H1 (cell line): ENCODE results near the gene TAF4. TPM values are rescaled to one million over a fixed set of nuclear protein-coding genes. Genes with fewer than 3 reads are reported as not detected.

Experiments used
- CTCF ChIA-PET: fragments of 300-600 bp; sonication (Branson Sonifier 250); formaldehyde crosslinking; loops from one replicate; lab custom pipeline; 2021; ENCODE audit not compliant: partially characterized antibody; lab: Charles Lee
- POLR2A ChIA-PET: fragments of 300-600 bp; sonication (Branson Sonifier 250); formaldehyde crosslinking; loops from one replicate; lab custom pipeline; 2021; ENCODE audit warnings: inconsistent platforms; ENCODE audit not compliant: partially characterized antibody; lab: Charles Lee
- DNase-seq, 2 experiments: peaks; one replicate each; pipeline versions ENCODE4 v3.0.0 to v3.0.0-alpha.2; 2010 to 2022; ENCODE audit warnings: low spot score in 2 of 2, low read depth in 1 of 2, mixed read lengths in 1 of 2
- FAIRE-seq: peaks from 2 replicates; lab custom pipeline; 2011; peaks lifted over from hg19 to GRCh38; lab: Jason Lieb, UNC
- H2AFZ ChIP-seq: 2 replicates; pipeline ENCODE4 v1.8.1; 2012; ENCODE audit warnings: low read length, inconsistent platforms
- H2AK5ac ChIP-seq: 2 replicates; pipeline ENCODE4 v1.6.1; 2013; ENCODE audit warnings: low read depth, low read length
- H2BK120ac ChIP-seq: replicated peaks from 2 replicates; pipeline ENCODE3; 2013; ENCODE audit warnings: low read depth, low read length, inconsistent platforms
- H2BK12ac ChIP-seq: 2 replicates; pipeline ENCODE4 v1.6.1; 2013; ENCODE audit warnings: low read depth, low read length
- H2BK15ac ChIP-seq: 2 replicates; pipeline ENCODE4 v1.6.1; 2013; ENCODE audit warnings: low read length
- H2BK20ac ChIP-seq: 2 replicates; pipeline ENCODE4 v1.6.1; 2013; ENCODE audit warnings: low read length
- H2BK5ac ChIP-seq: 2 replicates; pipeline ENCODE4 v1.6.1; 2013; ENCODE audit warnings: low read depth, low read length
- H3K14ac ChIP-seq: 2 replicates; pipeline ENCODE4 v1.6.1; 2013; ENCODE audit warnings: inconsistent platforms; ENCODE audit not compliant: insufficient read length
- H3K18ac ChIP-seq: 2 replicates; pipeline ENCODE4 v1.6.1; 2013; ENCODE audit warnings: low read length; ENCODE audit errors: extremely low read depth
- H3K23ac ChIP-seq: 2 replicates; pipeline ENCODE4 v1.6.1; 2013; ENCODE audit warnings: inconsistent platforms; ENCODE audit not compliant: insufficient read length
- H3K23me2 ChIP-seq: 2 replicates; pipeline ENCODE4 v1.6.1; 2013; ENCODE audit warnings: low read depth, low read length
- H3K27ac ChIP-seq: 2 replicates; pipeline ENCODE4 v1.6.1; 2011; ENCODE audit warnings: low read depth, low read length, inconsistent platforms
- H3K27me3 ChIP-seq, 4 experiments: replicated peaks in 1 of 4; 1 replicate in 1 of 4; 2 replicates in 3 of 4; pipeline versions ENCODE4 v1.6.1 to v1.8.1; 2011 to 2013; ENCODE audit warnings: low read length in 3 of 4, mild to moderate bottlenecking in 3 of 4, inconsistent platforms in 2 of 4, mixed read lengths in 2 of 4, moderate library complexity in 1 of 4; ENCODE audit not compliant: control insufficient read depth in 3 of 4, insufficient read depth in 3 of 4; ENCODE audit errors: extremely low read depth in 1 of 4
- H3K36me3 ChIP-seq, 4 experiments: 2 replicates each; pipeline versions ENCODE4 v1.6.1 to v1.8.1; 2011 to 2013; ENCODE audit warnings: mild to moderate bottlenecking in 4 of 4, low read length in 3 of 4, moderate library complexity in 2 of 4, control low read depth in 1 of 4, inconsistent platforms in 1 of 4; ENCODE audit not compliant: insufficient read depth in 4 of 4, control insufficient read depth in 2 of 4
- H3K4ac ChIP-seq: replicated peaks from 2 replicates; pipeline ENCODE3; 2013; ENCODE audit warnings: low read length, low read depth, mixed read lengths, inconsistent platforms; ENCODE audit not compliant: insufficient read length
- H3K4me1 ChIP-seq, 4 experiments: replicated peaks in 1 of 4; 1 replicate in 1 of 4; 2 replicates in 3 of 4; pipeline versions ENCODE4 v1.6.1 to v1.8.1; 2011 to 2013; ENCODE audit warnings: low read length in 3 of 4, inconsistent platforms in 2 of 4, mixed read lengths in 1 of 4; ENCODE audit not compliant: insufficient read depth in 4 of 4, control insufficient read depth in 3 of 4
- H3K4me2 ChIP-seq, 2 experiments: 2 replicates each; pipeline versions ENCODE4 v1.6.1 to v1.8.1; 2011 to 2013; ENCODE audit warnings: low read depth in 2 of 2, low read length in 2 of 2, control low read depth in 1 of 2, inconsistent platforms in 1 of 2, mild to moderate bottlenecking in 1 of 2; ENCODE audit not compliant: insufficient read depth in 1 of 2
- H3K4me3 ChIP-seq, 4 experiments: fragments of 200-600, 300-600 bp in 1 of 4; sonication (generic), shearing (Covaris generic), sonication (Bioruptor Twin) in 1 of 4; 2 replicates each; pipeline versions ENCODE4 v1.5.1 to v1.8.1; 2011 to 2016; ENCODE audit warnings: low read length in 4 of 4, low read depth in 3 of 4, control low read depth in 2 of 4, inconsistent platforms in 2 of 4, mild to moderate bottlenecking in 2 of 4, mixed read lengths in 1 of 4, moderate library complexity in 1 of 4; ENCODE audit not compliant: insufficient read depth in 2 of 4; ENCODE audit errors: extremely low read depth in 1 of 4
- H3K56ac ChIP-seq: replicated peaks from 2 replicates; pipeline ENCODE3; 2013; ENCODE audit warnings: low read depth, mild to moderate bottlenecking, mixed read lengths, low read length, inconsistent platforms; ENCODE audit not compliant: insufficient read length
- H3K79me1 ChIP-seq: 2 replicates; pipeline ENCODE4 v1.6.1; 2013; ENCODE audit warnings: low read depth, low read length, control low read depth
- H3K79me2 ChIP-seq, 2 experiments: 2 replicates each; pipeline versions ENCODE4 v1.6.1 to v1.8.1; 2012 to 2013; ENCODE audit warnings: low read length in 2 of 2, mild to moderate bottlenecking in 2 of 2, inconsistent platforms in 1 of 2; ENCODE audit not compliant: insufficient read depth in 2 of 2, control insufficient read depth in 1 of 2
- H3K9ac ChIP-seq, 4 experiments: replicated peaks in 1 of 4; 1 replicate in 1 of 4; 2 replicates in 3 of 4; pipeline versions ENCODE4 v1.6.1 to v1.8.1; 2011 to 2013; ENCODE audit warnings: low read depth in 3 of 4, low read length in 3 of 4, control low read depth in 2 of 4, mild to moderate bottlenecking in 2 of 4, moderate library complexity in 2 of 4, inconsistent platforms in 1 of 4; ENCODE audit errors: extremely low read depth in 1 of 4
- H3K9me3 ChIP-seq, 2 experiments: 2 replicates each; pipeline versions ENCODE4 v1.6.1 to v1.8.1; 2012 to 2013; ENCODE audit warnings: mild to moderate bottlenecking in 2 of 2, moderate library complexity in 2 of 2, control low read depth in 1 of 2, inconsistent platforms in 1 of 2, low read depth in 1 of 2, low read length in 1 of 2, mixed read lengths in 1 of 2; ENCODE audit not compliant: insufficient read depth in 2 of 2
- H4K20me1 ChIP-seq, 2 experiments: replicated peaks in 1 of 2; 2 replicates each; pipeline versions ENCODE3 to v1.8.1; 2011 to 2013; ENCODE audit warnings: inconsistent platforms in 2 of 2, low read length in 2 of 2, mild to moderate bottlenecking in 1 of 2; ENCODE audit not compliant: insufficient read depth in 2 of 2, control insufficient read depth in 1 of 2
- H4K5ac ChIP-seq: 2 replicates; pipeline ENCODE4 v1.6.1; 2013; ENCODE audit warnings: low read length, low read depth, mixed read lengths, inconsistent platforms; ENCODE audit not compliant: insufficient read length
- H4K8ac ChIP-seq: 2 replicates; pipeline ENCODE4 v1.8.0; 2013; ENCODE audit warnings: mild to moderate bottlenecking, moderate library complexity, low read length, inconsistent platforms; ENCODE audit not compliant: insufficient read depth; ENCODE audit errors: extremely low read depth
- H4K91ac ChIP-seq: replicated peaks from 2 replicates; pipeline ENCODE3; 2013; ENCODE audit warnings: low read length, mixed read lengths, inconsistent platforms; ENCODE audit not compliant: insufficient read length
- CTBP2 ChIP-seq: IDR thresholded peaks from 2 replicates; pipeline ENCODE4 v1.7.0; 2011; ENCODE audit warnings: borderline replicate concordance, mild to moderate bottlenecking, moderate library complexity, mixed read lengths, low read length; ENCODE audit not compliant: insufficient read depth, insufficient read length
- KDM4A ChIP-seq: IDR thresholded peaks from one replicate; pipeline ENCODE4 v1.7.1; 2012; ENCODE audit warnings: low read depth, mild to moderate bottlenecking, moderate library complexity, low read length, inconsistent platforms; ENCODE audit not compliant: severe bottlenecking
- WGBS, 2 experiments: shearing (Covaris generic) in 1 of 2; methylation state at CpG; one replicate each; pipeline versions ENCODE4 v1.1.6 to v1.1.7; 2013 to 2015; ENCODE audit warnings: low lambda C conversion rate in 2 of 2, mixed read lengths in 2 of 2, inconsistent platforms in 1 of 2, low coverage in 1 of 2, missing lambda C conversion rate in 1 of 2; ENCODE audit not compliant: insufficient replicate concordance in 2 of 2, insufficient coverage in 1 of 2, insufficient read length in 1 of 2; ENCODE audit errors: extremely low coverage in 1 of 2, missing lambda C conversion rate in 1 of 2; 5-methylcytosine and 5-hydroxymethylcytosine counted together
- polyA plus RNA-seq, 7 experiments: library from polyadenylated mRNA; depleted of rRNA in 3 of 7; stranded (reverse) in 5 of 7; unstranded in 2 of 7; fragments of >200 nt in 5 of 7; fragments of 200-250 nt in 2 of 7; gene quantifications; 1 replicate in 5 of 7; 2 replicates in 1 of 7; 4 replicates in 1 of 7; pipeline versions ENCODE4 v1.2.1 to v1.2.3, GENCODE V29; 2011 to 2013; ENCODE audit warnings: missing spikeins in 2 of 7, mixed read lengths in 2 of 7
- total RNA-seq: library from RNA; stranded (reverse); fragmentation: NEBNext Ultra II Directional; extraction: Animal tissue kit (Norgen Biotek cat#: 25700); gene quantifications from 2 replicates; pipeline ENCODE4 v1.2.1, GENCODE V29; 2021
- TF ChIP-seq, protein P1 (sequence below): IDR thresholded peaks from 2 replicates; pipeline ENCODE4 v1.6.1; 2012; ENCODE audit warnings: inconsistent platforms

Gene TAF4
- total and polyA plus RNA-seq, 2 of the 8 experiments (the other 6 are each of a cell fraction or from before 2014, with no cell fraction given): 16.0 to 30.1 TPM

DNA sequence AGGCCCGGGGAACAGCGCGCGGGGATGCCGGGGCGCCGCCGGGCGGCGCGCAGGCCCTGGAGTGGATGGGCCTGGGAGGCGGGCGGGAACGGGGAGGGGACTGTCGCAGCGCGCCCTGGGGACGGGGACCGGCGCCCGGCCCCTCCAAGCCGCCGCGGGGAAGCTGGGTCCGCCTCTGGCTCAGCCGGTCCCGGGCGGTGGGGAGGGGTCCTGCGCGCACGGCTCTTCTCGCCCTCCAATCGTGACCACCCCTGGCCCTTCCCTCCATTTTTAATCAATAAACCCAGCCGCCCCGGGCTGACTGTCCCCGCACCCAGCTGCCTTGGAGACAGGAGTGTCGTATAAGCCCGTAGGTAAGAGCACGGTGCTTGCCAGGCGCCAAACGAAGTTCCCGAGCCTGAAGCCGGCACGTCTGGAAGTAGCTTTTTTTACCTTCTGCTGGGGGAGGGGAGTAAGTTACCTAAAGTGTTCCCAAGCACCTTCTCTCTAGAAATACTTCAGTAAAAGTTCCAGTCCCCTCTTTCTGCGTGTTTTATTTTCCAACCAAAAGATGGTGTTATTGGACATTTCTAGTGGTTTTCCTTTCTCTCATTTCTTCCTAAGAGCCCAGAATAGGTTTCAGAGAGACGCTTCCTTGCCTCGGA, 780 bp upstream of the TAF4 start:
- peak overlapping the region; percentile 87 for H3K27ac ChIP-seq
- peaks cover 16 to 29% of the 10 kb centered on the region in 2 experiments; a peak in 3 of 4 replicates for H3K79me2 ChIP-seq
- peak overlapping the region; percentile 75; the same call in 1 of the 2 replicates for H3K18ac ChIP-seq
- ChIA-PET CTCF (interaction anchor here (1.1 to 1.5 kb wide), 5 partner anchors 42 to 75 kb away, joined by 3 to 4 read pairs (median 3); no protein-coding TSS in a partner anchor), POLR2A (interaction anchor here (0.8 to 4.5 kb wide), 40 partner anchors 9 to 203 kb away, joined by 3 to 125 read pairs (median 6); partner anchors contain the start of genes LSM14B, PSMA7 and SS18L1)
- peak overlapping the region; percentile 54 for H3K4ac ChIP-seq
- no peak overlapping the region for H2BK15ac ChIP-seq
- H3K27me3 ChIP-seq: no peaks in the 10 kb centered on the region
- H4K5ac ChIP-seq: peak overlapping the region; percentile 93
- H2BK120ac ChIP-seq: no peak overlapping the region
- no peak overlapping the region for H2BK20ac ChIP-seq
- H3K9me3 ChIP-seq: 0 out of 4 replicates have a peak, but pooled peaks cover 0 to 3% of the 10 kb centered on the region in 2 experiments
- DNase-seq (peak; percentile 38 to 79), FAIRE-seq (peak; percentile 19)
- H3K23ac ChIP-seq: no peak overlapping the region
- peaks cover 0 to 4% (median under 1%) of the 10 kb centered on the region in 4 experiments; a peak in 3 of 8 replicates for H3K36me3 ChIP-seq
- H4K91ac ChIP-seq: peak overlapping the region; percentile 94
- peaks cover 21% of the 10 kb centered on the region in 2 experiments for H4K20me1 ChIP-seq
- peak overlapping the region; percentile 27 for H3K56ac ChIP-seq
- H3K9ac ChIP-seq: peak overlapping the region; percentile 77 to 99 (median 80)
- H2BK5ac ChIP-seq: peak overlapping the region; percentile 63; the same call in 1 of the 2 replicates
- peak overlapping the region; percentile 69 for H3K14ac ChIP-seq
- no peak overlapping the region for H2AFZ ChIP-seq
- H3K79me1 ChIP-seq: peaks cover 3% of the 10 kb centered on the region
- peak overlapping the region; percentile 51 to 74 (median 68) for H3K4me3 ChIP-seq
- peak overlapping the region; percentile 96 for H4K8ac ChIP-seq
- WGBS, 2 experiments: 1% methylated on average over 17 of the region's 47 CpGs; no CpG with 5 or more reads in 1 of the 2 experiments
- 0 out of 2 replicates have a peak overlapping the region, but pooled peaks have one; percentile 82 for H2AK5ac ChIP-seq
- H3K4me2 ChIP-seq: peak overlapping the region; percentile 74 to 98
- H3K4me1 ChIP-seq: peaks cover 5 to 18% (median 14%) of the 10 kb centered on the region in 4 experiments
- H2BK12ac ChIP-seq: no peak overlapping the region
- H3K23me2 ChIP-seq: peaks cover 7% of the 10 kb centered on the region; the same call in 1 of the 2 replicates
- TF ChIP-seq KDM4A (peak; percentile 58), CTBP2 (no peak)
- TF ChIP-seq, protein P1, sequence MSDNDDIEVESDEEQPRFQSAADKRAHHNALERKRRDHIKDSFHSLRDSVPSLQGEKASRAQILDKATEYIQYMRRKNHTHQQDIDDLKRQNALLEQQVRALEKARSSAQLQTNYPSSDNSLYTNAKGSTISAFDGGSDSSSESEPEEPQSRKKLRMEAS: peak; percentile 9; the same call in 1 of the 2 replicates
